HEK293T (cell line): Measurements from ENCODE around the gene PCDHGB4.
"Not testable (repeated sequence)": the region's sequence is repeated elsewhere in the genome, so short reads cannot be mapped to it uniquely, and the experiment has no call there.

Experiments
- BHLHE40 ChIP-seq: fragments of 450-650 bp; IDR thresholded peaks from 2 replicates; pipeline ENCODE4 v1.6.1; 2016; ENCODE audit warnings: mild to moderate bottlenecking, moderate library complexity, borderline replicate concordance
- SP1 ChIP-seq: fragments of 450-650 bp; IDR thresholded peaks from 2 replicates; pipeline ENCODE4 v1.6.1; 2017

DNA sequence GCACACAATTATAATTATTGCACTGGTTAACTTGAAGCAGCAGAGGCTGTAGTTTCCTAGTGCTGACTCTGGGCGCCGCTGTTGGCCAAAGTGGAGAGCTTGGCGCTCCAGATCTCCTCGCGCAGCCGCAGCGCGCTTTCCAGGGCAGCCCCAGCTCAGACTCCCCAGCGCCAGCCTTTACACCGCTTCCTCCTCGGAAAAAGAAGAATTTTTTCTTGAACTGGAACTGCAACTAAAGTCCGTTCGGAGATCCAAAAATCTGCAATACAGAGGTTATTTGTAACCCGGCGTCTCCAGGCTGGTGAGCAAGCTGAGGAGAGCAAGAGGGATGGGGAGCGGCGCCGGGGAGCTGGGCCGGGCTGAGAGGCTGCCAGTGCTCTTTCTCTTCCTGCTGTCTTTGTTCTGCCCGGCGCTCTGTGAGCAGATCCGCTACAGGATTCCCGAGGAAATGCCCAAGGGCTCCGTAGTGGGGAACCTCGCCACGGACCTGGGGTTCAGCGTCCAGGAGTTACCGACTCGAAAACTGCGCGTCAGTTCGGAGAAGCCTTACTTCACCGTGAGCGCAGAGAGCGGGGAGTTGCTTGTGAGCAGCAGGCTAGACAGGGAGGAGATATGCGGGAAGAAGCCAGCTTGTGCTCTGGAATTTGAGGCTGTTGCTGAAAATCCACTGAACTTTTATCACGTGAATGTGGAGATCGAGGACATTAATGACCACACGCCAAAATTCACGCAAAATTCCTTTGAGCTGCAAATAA, at the start of gene PCDHGB4:
- TF ChIP-seq BHLHE40, SP1: not testable (repeated sequence)
